Measurements from ENCODE around the gene HNRNPH3. TPM values are rescaled to one million over a fixed set of nuclear protein-coding genes. Genes with fewer than 3 reads are reported as not detected.

The HNRNPH3 gene
- total RNA-seq, 1 donor from 2014 or later: 66.5 TPM

- TF ChIP-seq CTCF (IDR thresholded peaks at IDR 0.05): no peak
- no peaks in the 10 kb centered on the region for H3K27me3 Mint-ChIP-seq (ENCODE audit: low read depth)
- no peak overlapping the region for H3K27ac Mint-ChIP-seq (ENCODE audit: unreplicated experiment)
- H3K4me1 Mint-ChIP-seq (ENCODE audit: low read depth): no peaks in the 10 kb centered on the region
- H3K36me3 Mint-ChIP-seq (ENCODE audit: low read depth): peaks cover 12% of the 10 kb centered on the region
- no peak overlapping the region for H3K4me3 Mint-ChIP-seq (ENCODE audit: unreplicated experiment)
- DNase-seq (ENCODE audit: low spot score): no peak
- no peaks in the 10 kb centered on the region for H3K9me3 Mint-ChIP-seq (ENCODE audit: low read depth)
Measured at GRCh38 chr10:68359189-68359588, 27.3 kb downstream of the HNRNPH3 start.

- Mint-ChIP-seq H3K27ac (ENCODE audit: unreplicated experiment) (no peak overlapping the region), H3K4me3 (ENCODE audit: unreplicated experiment) (no peak overlapping the region), H3K4me1 (ENCODE audit: low read depth) (no peaks in the 10 kb centered on the region), H3K36me3 (ENCODE audit: low read depth) (peaks cover 13% of the 10 kb centered on the region), H3K9me3 (ENCODE audit: low read depth) (no peaks in the 10 kb centered on the region), H3K27me3 (ENCODE audit: low read depth) (no peaks in the 10 kb centered on the region)
- DNase-seq (ENCODE audit: low spot score): no peak
- no peak for TF ChIP-seq CTCF (IDR thresholded peaks at IDR 0.05)
Measured at GRCh38 chr10:68362590-68362989, 30.7 kb downstream of the HNRNPH3 start.

GRCh38 chr10:68364101-68364886 is 32.4 kb downstream of the HNRNPH3 start:
- Mint-ChIP-seq H3K4me3 (ENCODE audit: unreplicated experiment) (no peak overlapping the region), H3K36me3 (ENCODE audit: low read depth) (peaks cover 11% of the 10 kb centered on the region), H3K4me1 (ENCODE audit: low read depth) (no peaks in the 10 kb centered on the region), H3K27me3 (ENCODE audit: low read depth) (no peaks in the 10 kb centered on the region), H3K9me3 (ENCODE audit: low read depth) (no peaks in the 10 kb centered on the region), H3K27ac (ENCODE audit: unreplicated experiment) (peak overlapping the region; percentile 22)
- DNase-seq (ENCODE audit: low spot score): no peak
- TF ChIP-seq CTCF (IDR thresholded peaks at IDR 0.05): no peak

- Mint-ChIP-seq H3K4me1 (ENCODE audit: low read depth) (no peaks in the 10 kb centered on the region), H3K4me3 (ENCODE audit: unreplicated experiment) (no peak overlapping the region), H3K27ac (ENCODE audit: unreplicated experiment) (no peak overlapping the region), H3K36me3 (ENCODE audit: low read depth) (peaks cover 16% of the 10 kb centered on the region), H3K27me3 (ENCODE audit: low read depth) (no peaks in the 10 kb centered on the region), H3K9me3 (ENCODE audit: low read depth) (peaks cover 2% of the 10 kb centered on the region)
- DNase-seq (ENCODE audit: low spot score): no peak
- TF ChIP-seq CTCF (IDR thresholded peaks at IDR 0.05): no peak
Measured at GRCh38 chr10:68365611-68366010, 33.7 kb downstream of the HNRNPH3 start.

- no peaks in the 10 kb centered on the region for H3K27me3 Mint-ChIP-seq (ENCODE audit: low read depth)
- H3K4me3 Mint-ChIP-seq (ENCODE audit: unreplicated experiment): no peak overlapping the region
- H3K27ac Mint-ChIP-seq (ENCODE audit: unreplicated experiment): no peak overlapping the region
- no peaks in the 10 kb centered on the region for H3K4me1 Mint-ChIP-seq (ENCODE audit: low read depth)
- TF ChIP-seq CTCF (IDR thresholded peaks at IDR 0.05): no peak
- no peak for DNase-seq (ENCODE audit: low spot score)
- peaks cover 5% of the 10 kb centered on the region for H3K9me3 Mint-ChIP-seq (ENCODE audit: low read depth)
- peaks cover 20% of the 10 kb centered on the region for H3K36me3 Mint-ChIP-seq (ENCODE audit: low read depth)
Measured at GRCh38 chr10:68366600-68366999, 34.7 kb downstream of the HNRNPH3 start.
